ENCODE measurements around the gene ST3GAL5. TPM values are rescaled to one million over a fixed set of nuclear protein-coding genes. Genes with fewer than 3 reads are reported as not detected.

The ST3GAL5 gene
- total and polyA plus RNA-seq, 2 experiments from 2014 or later = 3.2 to 7.9 TPM

DNA sequence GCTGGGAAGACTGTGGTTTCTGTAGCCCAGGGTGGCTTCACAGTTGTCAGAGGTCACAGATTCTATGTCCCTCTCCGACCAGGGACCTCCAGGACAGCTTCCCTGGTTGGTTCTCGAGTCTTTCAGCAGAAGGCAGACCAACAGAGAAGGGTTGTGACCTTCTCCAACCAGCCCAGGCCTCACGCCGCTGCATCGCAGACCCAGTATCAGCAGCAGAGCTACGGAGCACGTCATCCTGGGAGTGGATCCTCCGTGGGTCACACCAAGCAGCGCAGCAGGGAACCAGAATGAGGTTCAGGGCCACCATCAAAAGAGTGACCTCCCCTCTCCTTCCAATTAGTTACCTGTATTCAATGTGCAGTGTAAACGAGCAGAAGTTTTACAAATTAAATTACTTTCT is 49.3 kb downstream of the ST3GAL5 start:
- TF ChIP-seq POLR2AphosphoS5 (IDR thresholded peaks at IDR 0.05; ENCODE audit: low read depth) = no peak
- no peak for TF ChIP-seq NANOG (IDR thresholded peaks at IDR 0.05; ENCODE audit: borderline replicate concordance)
- TF ChIP-seq STAT1 (IDR thresholded peaks at IDR 0.05; ENCODE audit: unreplicated experiment) = no peak
- TF ChIP-seq CTCF (conservative IDR thresholded peaks at IDR 0.05; ENCODE audit: low read depth in 2 of 2) = no peak
- TF ChIP-seq CREB1 (CRISPR knock-in tag; IDR thresholded peaks at IDR 0.05; ENCODE audit: low read depth) = no peak
- TF ChIP-seq JUNB (IDR thresholded peaks at IDR 0.05; ENCODE audit: unreplicated experiment) = no peak
- TF ChIP-seq REST (IDR thresholded peaks at IDR 0.05; ENCODE audit: unreplicated experiment) = no peak
- no peak for TF ChIP-seq ZNF462 (CRISPR knock-in tag; IDR thresholded peaks at IDR 0.05)
- no peak for TF ChIP-seq ZNF331 (CRISPR knock-in tag; IDR thresholded peaks at IDR 0.05; ENCODE audit: low read depth)
- no peak for TF ChIP-seq ETS1 (IDR thresholded peaks at IDR 0.05)
- TF ChIP-seq ZNF114 (CRISPR knock-in tag; IDR thresholded peaks at IDR 0.05) = no peak
- no peaks in the 10 kb centered on the region for H3K4me1 Mint-ChIP-seq

More for the DNA sequence above, 49.3 kb downstream of the ST3GAL5 start:
- H3K4me3 ChIP-seq = no peak overlapping the region
- no peaks in the 10 kb centered on the region for H3F3A ChIP-seq (replicated peaks; ENCODE audit: low read depth)
- Mint-ChIP-seq H3K9me3 (no peaks in the 10 kb centered on the region; the same call in 2 of the 3 replicates), H3K27me3 (ENCODE audit: insufficient read depth, low read depth, poor library complexity) (peaks cover 2% of the 10 kb centered on the region), H3K27ac (no peak overlapping the region), H3K36me3 (ENCODE audit: low read depth) (no peaks in the 10 kb centered on the region; the same call in 1 of the 3 replicates), H3K4me3 (no peak overlapping the region)
- H3K79me2 ChIP-seq (replicated peaks; ENCODE audit: insufficient read depth) = no peaks in the 10 kb centered on the region
- no peak overlapping the region for H3K27ac ChIP-seq (ENCODE audit: low read depth)
- no peak overlapping the region for H2AFZ ChIP-seq
- ATAC-seq = no peak
- no peaks in the 10 kb centered on the region for H3K27me3 ChIP-seq (ENCODE audit: insufficient read depth)
- 0 out of 2 replicates have a peak, but pooled peaks cover 4% of the 10 kb centered on the region for H3K9me2 ChIP-seq (ENCODE audit: insufficient read depth)
- no peaks in the 10 kb centered on the region for H3K36me3 ChIP-seq (ENCODE audit: insufficient read depth)
- H4K20me1 ChIP-seq (replicated peaks; ENCODE audit: insufficient read depth) = no peaks in the 10 kb centered on the region
- H3K4me2 ChIP-seq = no peak overlapping the region
- DNase-seq (ENCODE audit: low spot score) = no peak
- H3K4me1 ChIP-seq (ENCODE audit: insufficient read depth) = no peaks in the 10 kb centered on the region

Measured in GM23338 (cell line).